T-helper 2 cell treated with Interferon-gamma antibody and Interleukin-4, amounts not matched to agents 100 ng/mL and 5 ng/mL, for 36 hours (primary cell): ENCODE data around the gene SLC35A2. TPM values are rescaled to one million over a fixed set of nuclear protein-coding genes. Genes with fewer than 3 reads are reported as not detected.
"Not testable (repeated sequence)": the region's sequence is repeated elsewhere in the genome, so short reads cannot be mapped to it uniquely, and the experiment has no call there.

Source experiments
- intact Hi-C: fragments of 100-400 bp; cut with micrococcal nuclease; formaldehyde crosslinking; loops from one replicate; pipeline ENCODE4 v1.15.1; 2023
- total RNA-seq: library from RNA; stranded (reverse); gene quantifications from 2 replicates; pipeline ENCODE4 v1.2.3, GENCODE V29; 2022

SLC35A2 gene
- total RNA-seq, 1 donor from 2014 or later: 18.3 TPM

DNA sequence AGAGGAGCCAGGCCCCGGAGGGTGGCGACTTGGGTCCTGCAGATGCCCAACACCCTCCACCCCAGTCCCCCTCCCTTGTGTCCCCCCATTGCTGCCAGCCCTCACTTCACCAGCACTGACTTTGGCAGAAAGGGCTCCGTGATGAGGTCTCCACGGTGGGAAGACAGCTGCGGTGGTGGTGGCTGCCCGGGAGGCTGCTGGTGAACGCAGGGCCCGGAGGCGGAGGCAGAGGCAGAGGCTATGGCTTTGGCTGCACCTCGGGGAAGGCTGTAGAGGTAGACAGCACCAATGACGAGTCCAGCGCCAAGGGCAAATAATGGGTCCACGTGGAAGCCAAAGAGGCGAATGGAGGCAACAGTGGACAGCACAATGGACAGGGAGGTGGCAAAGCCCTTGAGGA is 6.8 kb downstream of the SLC35A2 start:
- intact Hi-C loops: no loop called here

DNA sequence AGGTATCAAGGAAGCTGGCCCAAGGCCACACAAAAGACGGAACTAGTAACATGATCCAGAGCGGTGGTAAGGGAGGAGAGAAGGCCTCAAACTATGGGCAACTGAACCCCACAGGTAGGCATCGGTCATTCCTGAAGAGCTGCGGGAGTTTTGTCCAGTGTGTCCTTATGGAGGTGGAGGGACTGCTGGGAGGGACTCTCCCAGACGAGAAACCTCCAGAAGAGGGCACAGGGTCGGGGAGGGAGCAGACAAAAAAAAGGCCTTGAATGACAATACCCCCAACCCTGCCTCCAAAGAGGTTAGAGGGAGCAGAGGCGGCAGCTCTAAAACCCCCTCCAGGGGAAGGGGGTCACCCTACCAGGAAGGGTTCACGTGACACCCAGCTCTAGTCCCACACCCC is 7.3 kb downstream of the SLC35A2 start:
- intact Hi-C loops: no loop called here

- intact Hi-C loops: no loop called here
Measured at GRCh38 chrX:48903290-48903689, 8.2 kb downstream of the SLC35A2 start.

DNA sequence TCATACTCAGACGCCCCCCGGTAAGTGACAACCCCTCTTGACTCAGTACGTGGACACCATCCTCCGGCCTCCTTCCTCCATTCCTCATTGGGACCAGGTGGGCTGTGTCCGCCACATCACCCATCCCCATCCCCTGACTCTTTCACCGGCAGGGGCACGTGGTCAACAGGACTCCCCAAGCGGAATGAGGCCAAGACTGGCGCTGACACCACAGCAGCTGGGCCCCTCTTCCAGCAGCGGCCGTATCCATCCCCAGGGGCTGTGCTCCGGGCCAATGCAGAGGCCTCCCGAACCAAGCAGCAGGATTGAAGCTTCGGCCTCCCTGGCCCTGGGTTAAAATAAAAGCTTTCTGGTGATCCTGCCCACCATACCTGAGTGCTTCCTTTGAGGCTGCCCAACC is 8.7 kb downstream of the SLC35A2 start:
- intact Hi-C loops: no loop called here

- intact Hi-C loops: no loop called here
Measured at GRCh38 chrX:48902135-48902534, 9.3 kb downstream of the SLC35A2 start.

DNA sequence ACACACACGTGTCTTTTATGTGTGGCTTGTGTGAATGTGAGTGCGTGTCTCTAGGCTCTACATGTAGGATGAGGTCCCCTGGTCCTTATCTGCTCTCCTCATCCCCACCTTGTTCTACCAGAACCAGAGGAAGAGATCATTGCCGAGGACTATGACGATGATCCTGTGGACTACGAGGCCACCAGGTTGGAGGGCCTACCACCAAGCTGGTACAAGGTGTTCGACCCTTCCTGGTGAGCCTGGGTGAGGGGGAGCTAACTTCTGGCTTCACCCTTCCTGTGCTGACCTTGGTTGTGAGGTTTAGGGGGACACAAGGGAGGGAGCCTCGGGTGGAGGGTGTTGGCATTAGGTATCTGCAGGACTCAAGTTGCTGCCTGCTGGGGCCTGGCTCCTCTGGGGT is 10.4 kb downstream of the SLC35A2 start:
- intact Hi-C loops: no loop called here

DNA sequence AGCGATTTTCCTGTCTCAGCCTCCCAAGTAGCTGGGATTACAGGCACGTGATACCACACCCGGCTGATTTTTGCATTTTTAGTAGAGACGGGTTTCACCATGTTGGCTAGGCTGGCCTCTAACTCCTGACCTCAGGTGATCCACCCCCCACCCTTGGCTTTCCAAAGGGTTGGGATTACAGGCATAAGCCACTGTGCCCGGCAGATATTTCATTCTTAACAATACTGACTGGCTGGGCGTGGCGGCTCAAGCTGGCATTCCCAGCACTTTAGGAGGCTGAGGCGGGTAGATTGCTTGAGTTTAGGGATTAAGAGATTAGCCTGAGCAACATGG is 12.4 kb downstream of the SLC35A2 start:
- intact Hi-C loops: loop anchor here (5.0 to 10.0 kb wide), 4 partner anchors 97 to 266 kb away; partner anchors contain the start of genes HDAC6, MAGIX, SUV39H1 and TFE3

- intact Hi-C loops: loop anchor here (1.0 to 10.0 kb wide), 7 partner anchors 14 to 267 kb away; partner anchors contain the start of genes HDAC6, MAGIX, SLC35A2 and SUV39H1
Measured at GRCh38 chrX:48897625-48898306, 13.7 kb downstream of the SLC35A2 start, which contains the start of the genes PQBP1 and TIMM17B. Gene PQBP1, plus strand, starts transcription at chrX:48897930. Its CDS starts 580 bp downstream, at chrX:48898510. Gene TIMM17B, minus strand, starts transcription at chrX:48897768. Its CDS starts 19 bp downstream, at chrX:48897749.

GRCh38 chrX:48897157-48897624 is 14.3 kb downstream of the SLC35A2 start:
- intact Hi-C loops: loop anchor here (1.0 to 10.0 kb wide), 7 partner anchors 14 to 268 kb away; partner anchors contain the start of genes HDAC6, MAGIX, SLC35A2 and SUV39H1

GRCh38 chrX:48896611-48897011 is 14.8 kb downstream of the SLC35A2 start:
- intact Hi-C loops: loop anchor here (1.0 to 10.0 kb wide), 7 partner anchors 15 to 268 kb away; partner anchors contain the start of genes HDAC6, MAGIX, SLC35A2 and SUV39H1

GRCh38 chrX:48894891-48895290 is 16.6 kb downstream of the SLC35A2 start:
- intact Hi-C loops: loop anchor here (5.0 to 10.0 kb wide), 4 partner anchors 93 to 270 kb away; partner anchors contain the start of genes HDAC6, MAGIX, SUV39H1 and TFE3

- intact Hi-C loops: loop anchor here (10.0 kb wide), 1 partner anchor 271 kb away; the partner anchor contains the start of gene MAGIX
Measured at GRCh38 chrX:48893556-48894348, 17.7 kb downstream of the SLC35A2 start.

GRCh38 chrX:48892896-48893295 is 18.6 kb downstream of the SLC35A2 start:
- intact Hi-C loops: loop anchor here (10.0 kb wide), 1 partner anchor 272 kb away; the partner anchor contains the start of gene MAGIX

DNA sequence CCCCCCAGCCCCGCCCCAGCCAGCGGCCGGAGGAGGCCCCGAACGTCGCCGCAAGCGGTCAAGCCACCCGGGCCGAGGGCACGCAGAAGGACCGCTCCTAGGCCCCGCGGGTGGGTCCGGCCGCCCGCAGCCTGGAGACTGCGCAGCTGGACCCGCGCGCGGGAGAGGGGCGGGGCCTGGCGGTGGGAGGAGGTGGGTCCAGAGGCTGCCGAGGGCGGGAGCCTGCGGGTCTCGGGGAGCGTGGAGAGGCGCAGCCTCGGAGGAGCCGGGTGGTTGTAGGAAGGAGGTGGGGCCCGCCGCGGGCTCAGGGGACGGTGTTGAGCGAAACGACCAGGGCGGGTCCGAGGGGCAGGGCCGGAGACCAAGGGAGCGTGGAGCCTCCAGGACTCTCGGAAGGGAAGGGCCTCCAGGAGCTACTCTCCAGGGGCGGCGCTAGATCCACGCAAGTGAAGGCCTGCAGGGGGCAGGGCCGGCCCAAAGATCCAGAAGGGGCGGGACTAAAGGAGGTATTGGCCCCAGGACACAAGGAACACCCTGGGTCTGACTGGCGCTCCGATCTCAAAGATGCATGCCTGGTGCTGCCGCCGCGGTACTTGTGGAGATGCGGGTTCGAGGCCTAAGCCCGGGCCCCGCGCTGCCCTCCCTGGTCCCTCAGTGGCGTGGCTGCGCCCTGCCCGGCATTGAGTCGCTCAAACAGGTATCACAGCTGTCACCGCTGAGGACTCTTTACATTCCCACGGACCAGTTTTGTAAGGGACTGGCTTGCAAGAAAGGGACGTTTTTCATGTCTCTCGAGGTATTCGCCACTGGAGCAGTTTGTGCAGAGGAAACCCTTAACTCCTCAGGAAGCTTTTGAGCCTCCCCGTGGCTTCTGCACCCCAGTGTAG is 19.8 kb downstream of the SLC35A2 start:
- intact Hi-C loops: loop anchor here (2.0 to 10.0 kb wide), 3 partner anchors 45 to 273 kb away; partner anchors contain the start of gene MAGIX

- intact Hi-C loops: loop anchor here (2.0 to 10.0 kb wide), 3 partner anchors 46 to 274 kb away; partner anchors contain the start of gene MAGIX
Measured at GRCh38 chrX:48890934-48891401, 20.5 kb downstream of the SLC35A2 start.

DNA sequence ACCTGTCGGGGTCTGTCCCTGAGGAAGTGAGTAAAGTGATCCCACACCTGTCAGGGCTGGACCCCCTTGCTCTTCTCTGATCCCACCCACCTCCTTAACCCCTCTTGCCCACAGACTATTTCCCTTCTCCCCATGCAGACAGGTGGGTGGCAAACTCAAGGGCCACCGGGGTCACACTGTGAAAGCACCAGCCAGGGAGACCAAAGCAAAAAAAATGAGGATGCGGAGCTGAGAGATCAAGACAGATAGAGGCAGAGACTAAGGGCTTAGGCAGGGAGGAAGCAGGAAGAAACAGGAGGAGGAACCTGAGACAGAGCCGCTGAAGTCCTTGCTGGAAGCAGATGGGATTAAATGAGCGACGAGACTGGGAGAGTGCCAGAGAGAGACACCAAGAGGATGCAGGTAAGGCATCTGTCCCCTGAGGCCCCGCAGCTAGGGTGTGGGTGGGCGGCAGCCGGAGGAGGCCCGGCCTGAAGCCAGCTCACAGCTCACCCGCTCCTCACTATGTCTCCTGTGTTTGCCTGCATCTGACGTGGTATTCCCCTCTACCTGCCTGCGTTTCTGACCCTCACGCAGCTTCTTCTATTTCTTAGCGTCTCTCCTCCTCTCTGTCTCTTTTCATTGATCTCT is 21.0 kb downstream of the SLC35A2 start:
- intact Hi-C loops: loop anchor here (2.0 to 10.0 kb wide), 3 partner anchors 46 to 274 kb away; partner anchors contain the start of gene MAGIX

- intact Hi-C loops: not testable (repeated sequence)
Measured at GRCh38 chrX:48886586-48886985, 24.9 kb downstream of the SLC35A2 start.

DNA sequence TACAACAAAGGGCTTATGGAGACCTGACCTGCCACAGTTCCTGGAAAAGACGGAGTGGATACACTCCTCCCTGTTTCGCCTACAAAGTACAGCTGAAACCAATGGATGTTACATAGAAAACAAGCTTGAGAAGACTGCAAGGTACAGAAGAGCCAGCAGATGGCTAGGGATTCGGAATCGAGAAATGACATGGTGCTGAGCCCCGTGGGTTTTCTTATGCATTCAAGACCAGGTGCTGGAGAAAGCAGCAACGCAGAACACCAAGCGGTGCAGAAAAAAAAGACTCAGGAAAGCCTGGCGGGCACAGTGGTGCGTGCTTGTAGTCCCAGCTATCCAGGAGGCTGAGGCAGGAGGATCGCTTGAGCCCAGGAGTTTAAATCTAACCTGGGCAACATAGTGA is 27.7 kb downstream of the SLC35A2 start:
- intact Hi-C loops: no loop called here

GRCh38 chrX:48876944-48877343 is 34.5 kb downstream of the SLC35A2 start:
- intact Hi-C loops: not testable (repeated sequence)

GRCh38 chrX:48872017-48872416 is 39.4 kb downstream of the SLC35A2 start:
- intact Hi-C loops: not testable (repeated sequence)
